ENCODE data around the gene CYP19A1.

Gene CYP19A1

DNA sequence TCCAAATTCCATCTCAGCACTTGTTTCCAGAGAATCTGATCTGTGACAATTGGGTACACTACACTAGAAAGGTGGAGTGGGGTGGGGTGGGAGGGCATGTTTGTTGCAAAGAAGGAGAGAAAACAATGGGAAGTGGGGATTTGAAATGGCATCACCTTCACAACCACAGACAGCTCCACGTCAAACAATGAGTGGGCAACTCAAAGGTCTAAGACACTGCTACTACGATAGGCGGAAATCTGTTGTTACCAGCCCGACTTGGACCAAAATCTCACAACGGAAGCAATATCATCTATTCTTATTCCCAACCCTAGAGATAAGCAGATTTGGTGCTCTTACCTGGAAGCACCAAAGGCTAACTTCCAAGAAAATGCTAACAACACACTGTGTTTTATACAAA, 3.3 kb downstream of the CYP19A1 start:
- Histone ChIP-seq H3K4me2 (ENCODE audit: low read length) (no peak overlapping the region), H3K4me3 (ENCODE audit: low read length) (no peak overlapping the region), H3K36me3 (ENCODE audit: control insufficient read depth, low read length) (no peaks in the 10 kb centered on the region), H3K9me2 (replicated peaks; ENCODE audit: control insufficient read depth, low read length) (no peaks in the 10 kb centered on the region), H3K27ac (ENCODE audit: low read depth, low read length) (no peak overlapping the region), H3K27me3 (ENCODE audit: control insufficient read depth, low read length) (no peaks in the 10 kb centered on the region), H3K4me1 (ENCODE audit: control insufficient read depth, low read length) (no peaks in the 10 kb centered on the region), H3K9me3 (ENCODE audit: control insufficient read depth, insufficient read depth, low read length) (no peaks in the 10 kb centered on the region), H3F3A (ENCODE audit: control insufficient read depth, insufficient read depth) (no peaks in the 10 kb centered on the region), H3K79me2 (ENCODE audit: control insufficient read depth, low read length) (no peaks in the 10 kb centered on the region), H4K20me1 (ENCODE audit: control insufficient read depth, insufficient read depth, low read depth, low read length) (no peaks in the 10 kb centered on the region)
- TF ChIP-seq EZH2phosphoT487 (IDR thresholded peaks at IDR 0.05; ENCODE audit: borderline replicate concordance, low read length): no peak
- TF ChIP-seq, protein P1, sequence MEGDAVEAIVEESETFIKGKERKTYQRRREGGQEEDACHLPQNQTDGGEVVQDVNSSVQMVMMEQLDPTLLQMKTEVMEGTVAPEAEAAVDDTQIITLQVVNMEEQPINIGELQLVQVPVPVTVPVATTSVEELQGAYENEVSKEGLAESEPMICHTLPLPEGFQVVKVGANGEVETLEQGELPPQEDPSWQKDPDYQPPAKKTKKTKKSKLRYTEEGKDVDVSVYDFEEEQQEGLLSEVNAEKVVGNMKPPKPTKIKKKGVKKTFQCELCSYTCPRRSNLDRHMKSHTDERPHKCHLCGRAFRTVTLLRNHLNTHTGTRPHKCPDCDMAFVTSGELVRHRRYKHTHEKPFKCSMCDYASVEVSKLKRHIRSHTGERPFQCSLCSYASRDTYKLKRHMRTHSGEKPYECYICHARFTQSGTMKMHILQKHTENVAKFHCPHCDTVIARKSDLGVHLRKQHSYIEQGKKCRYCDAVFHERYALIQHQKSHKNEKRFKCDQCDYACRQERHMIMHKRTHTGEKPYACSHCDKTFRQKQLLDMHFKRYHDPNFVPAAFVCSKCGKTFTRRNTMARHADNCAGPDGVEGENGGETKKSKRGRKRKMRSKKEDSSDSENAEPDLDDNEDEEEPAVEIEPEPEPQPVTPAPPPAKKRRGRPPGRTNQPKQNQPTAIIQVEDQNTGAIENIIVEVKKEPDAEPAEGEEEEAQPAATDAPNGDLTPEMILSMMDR (IDR thresholded peaks at IDR 0.05; ENCODE audit: low read depth, low read length, poor library complexity, severe bottlenecking): no peak

DNA sequence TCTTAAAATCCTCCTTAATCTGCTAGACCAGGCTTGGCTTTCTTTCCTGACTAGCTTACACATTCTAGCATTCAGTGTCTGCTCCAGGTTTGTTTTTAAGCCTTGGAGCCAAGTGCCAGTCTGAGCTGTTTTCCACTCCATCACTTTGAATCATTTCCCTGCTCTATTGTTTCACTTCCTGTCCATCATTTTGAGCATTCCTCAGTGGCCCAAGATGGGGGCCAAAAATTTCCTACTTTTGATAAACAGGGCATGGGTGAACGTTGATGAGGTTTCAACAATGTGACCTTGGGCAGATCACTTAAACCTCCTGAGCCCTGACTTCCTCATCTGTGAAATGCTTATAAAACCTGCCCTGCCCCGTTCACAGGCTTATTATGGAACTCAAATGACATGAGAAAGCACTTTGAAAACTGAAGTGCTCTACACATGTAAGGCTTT, 4.4 kb downstream of the CYP19A1 start:
- Histone ChIP-seq H3K79me2 (ENCODE audit: control insufficient read depth, low read length) (no peaks in the 10 kb centered on the region), H3K27me3 (ENCODE audit: control insufficient read depth, low read length) (0 out of 2 replicates have a peak, but pooled peaks cover under 1% of the 10 kb centered on the region), H3F3A (ENCODE audit: control insufficient read depth, insufficient read depth) (no peaks in the 10 kb centered on the region), H3K4me3 (ENCODE audit: low read length) (no peak overlapping the region), H3K9me2 (replicated peaks; ENCODE audit: control insufficient read depth, low read length) (no peaks in the 10 kb centered on the region), H4K20me1 (ENCODE audit: control insufficient read depth, insufficient read depth, low read depth, low read length) (no peaks in the 10 kb centered on the region), H3K4me2 (ENCODE audit: low read length) (no peak overlapping the region), H3K4me1 (ENCODE audit: control insufficient read depth, low read length) (no peaks in the 10 kb centered on the region), H3K27ac (ENCODE audit: low read depth, low read length) (no peak overlapping the region), H3K9me3 (ENCODE audit: control insufficient read depth, insufficient read depth, low read length) (no peaks in the 10 kb centered on the region), H3K36me3 (ENCODE audit: control insufficient read depth, low read length) (no peaks in the 10 kb centered on the region)
- no peak for TF ChIP-seq EZH2phosphoT487 (IDR thresholded peaks at IDR 0.05; ENCODE audit: borderline replicate concordance, low read length)
- TF ChIP-seq, protein P1 (IDR thresholded peaks at IDR 0.05; ENCODE audit: low read depth, low read length, poor library complexity, severe bottlenecking): no peak

DNA sequence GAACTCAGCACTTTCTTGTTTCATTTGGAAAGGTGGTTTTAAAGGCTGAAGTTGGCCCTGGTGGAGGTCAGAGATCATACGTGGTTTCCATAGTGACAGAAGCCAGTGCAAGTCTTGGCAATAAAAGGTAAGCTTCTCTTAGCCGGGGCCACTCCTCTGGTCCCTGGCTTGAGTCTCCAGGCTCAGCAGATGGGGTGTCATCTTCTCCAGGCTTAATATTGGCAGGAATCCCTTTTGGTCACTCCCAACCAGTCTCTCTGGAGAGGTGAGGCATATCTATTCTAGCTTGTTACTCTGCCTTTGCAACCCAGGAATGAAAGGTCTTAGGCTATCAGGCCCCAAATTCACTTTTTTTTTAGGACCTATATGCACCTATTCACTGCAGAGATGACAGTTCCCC, 4.8 kb downstream of the CYP19A1 start:
- Histone ChIP-seq H3K9me3 (ENCODE audit: control insufficient read depth, insufficient read depth, low read length) (no peaks in the 10 kb centered on the region), H3K9me2 (replicated peaks; ENCODE audit: control insufficient read depth, low read length) (no peaks in the 10 kb centered on the region), H3K79me2 (ENCODE audit: control insufficient read depth, low read length) (no peaks in the 10 kb centered on the region), H3K27me3 (ENCODE audit: control insufficient read depth, low read length) (0 out of 2 replicates have a peak, but pooled peaks cover 2% of the 10 kb centered on the region), H3K4me1 (ENCODE audit: control insufficient read depth, low read length) (no peaks in the 10 kb centered on the region), H4K20me1 (ENCODE audit: control insufficient read depth, insufficient read depth, low read depth, low read length) (no peaks in the 10 kb centered on the region), H3K27ac (ENCODE audit: low read depth, low read length) (no peak overlapping the region), H3K4me3 (ENCODE audit: low read length) (no peak overlapping the region), H3F3A (ENCODE audit: control insufficient read depth, insufficient read depth) (no peaks in the 10 kb centered on the region), H3K4me2 (ENCODE audit: low read length) (no peak overlapping the region), H3K36me3 (ENCODE audit: control insufficient read depth, low read length) (no peaks in the 10 kb centered on the region)
- no peak for TF ChIP-seq EZH2phosphoT487 (IDR thresholded peaks at IDR 0.05; ENCODE audit: borderline replicate concordance, low read length)
- TF ChIP-seq, protein P1 (IDR thresholded peaks at IDR 0.05; ENCODE audit: low read depth, low read length, poor library complexity, severe bottlenecking): no peak
